Breast epithelium (tissue), 3 donors: Measurements from ENCODE around the gene PBXIP1.
A peak's percentile ranks its signal among the peaks of the same experiment; 100 is the strongest.

Experiments
- POLR2A ChIP-seq: fragments of 450-650 bp; IDR thresholded peaks from one replicate; pipeline ENCODE4 v1.6.1; 2016; ENCODE audit warnings: antibody characterized with exemption, mild to moderate bottlenecking, moderate library complexity
- POLR2AphosphoS5 ChIP-seq, 3 donors: sonication (generic); formaldehyde crosslinking; IDR thresholded peaks; one replicate each; pipeline ENCODE4 v1.6.1; 2017; ENCODE audit warnings: antibody characterized with exemption in 3 of 3
- TF ChIP-seq, protein P1 (sequence below), 3 donors: fragments of 450-650 bp; IDR thresholded peaks; one replicate each; pipeline ENCODE4 v1.5.1; 2016 to 2017; ENCODE audit warnings: antibody characterized with exemption in 3 of 3, mild to moderate bottlenecking in 3 of 3, moderate library complexity in 3 of 3

DNA sequence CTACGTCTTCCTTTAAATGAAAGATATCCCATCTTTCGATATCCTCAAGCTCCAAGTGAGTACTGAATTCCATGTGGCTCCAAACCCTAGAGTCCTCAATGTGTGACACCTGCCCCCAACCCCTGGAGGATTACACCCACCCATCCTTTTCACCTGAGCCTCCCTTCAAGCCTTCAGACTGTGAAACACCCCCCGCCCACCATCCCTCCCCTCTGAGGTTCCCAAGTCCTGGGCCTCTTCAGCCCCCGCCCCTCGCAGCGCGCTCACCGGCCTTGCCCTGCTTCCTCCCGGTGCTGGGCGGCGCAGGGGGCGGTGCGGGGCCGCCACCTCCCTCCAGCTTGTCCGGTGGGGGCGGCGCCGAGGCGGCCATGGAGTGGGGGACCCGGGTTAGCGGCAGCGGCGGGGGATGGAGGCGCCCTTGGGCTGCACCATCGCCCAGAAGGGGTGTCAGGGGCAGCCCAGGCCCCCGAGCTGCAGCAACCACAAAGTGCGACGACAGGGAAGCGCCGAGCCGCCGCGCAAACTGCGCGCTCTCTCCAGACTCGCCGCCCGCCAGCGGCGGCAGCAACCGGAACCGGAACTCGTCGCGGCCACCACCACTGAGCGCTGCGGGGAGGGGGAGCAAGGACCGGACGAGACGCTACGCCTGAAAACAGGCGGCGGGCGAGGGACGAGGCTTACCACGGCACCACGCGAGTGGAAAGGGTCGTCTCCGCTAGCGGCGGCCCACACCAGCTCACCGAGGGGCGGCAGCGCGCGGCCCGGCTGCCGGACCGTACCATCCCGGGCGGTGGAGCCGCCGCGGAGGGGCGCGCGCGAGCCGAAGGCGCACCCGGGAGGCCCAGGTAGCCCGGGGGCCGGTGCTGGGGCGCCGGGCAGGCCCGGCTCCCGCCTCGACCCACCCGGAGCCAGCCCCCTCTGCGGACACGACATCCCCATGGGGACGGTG, 5.6 kb upstream of the PBXIP1 start, which contains the start of gene PYGO2:
- TF ChIP-seq, protein P1, sequence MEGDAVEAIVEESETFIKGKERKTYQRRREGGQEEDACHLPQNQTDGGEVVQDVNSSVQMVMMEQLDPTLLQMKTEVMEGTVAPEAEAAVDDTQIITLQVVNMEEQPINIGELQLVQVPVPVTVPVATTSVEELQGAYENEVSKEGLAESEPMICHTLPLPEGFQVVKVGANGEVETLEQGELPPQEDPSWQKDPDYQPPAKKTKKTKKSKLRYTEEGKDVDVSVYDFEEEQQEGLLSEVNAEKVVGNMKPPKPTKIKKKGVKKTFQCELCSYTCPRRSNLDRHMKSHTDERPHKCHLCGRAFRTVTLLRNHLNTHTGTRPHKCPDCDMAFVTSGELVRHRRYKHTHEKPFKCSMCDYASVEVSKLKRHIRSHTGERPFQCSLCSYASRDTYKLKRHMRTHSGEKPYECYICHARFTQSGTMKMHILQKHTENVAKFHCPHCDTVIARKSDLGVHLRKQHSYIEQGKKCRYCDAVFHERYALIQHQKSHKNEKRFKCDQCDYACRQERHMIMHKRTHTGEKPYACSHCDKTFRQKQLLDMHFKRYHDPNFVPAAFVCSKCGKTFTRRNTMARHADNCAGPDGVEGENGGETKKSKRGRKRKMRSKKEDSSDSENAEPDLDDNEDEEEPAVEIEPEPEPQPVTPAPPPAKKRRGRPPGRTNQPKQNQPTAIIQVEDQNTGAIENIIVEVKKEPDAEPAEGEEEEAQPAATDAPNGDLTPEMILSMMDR (IDR thresholded peaks at IDR 0.05): peak in 1 of 3 donors; percentile 66
- TF ChIP-seq POLR2AphosphoS5 (IDR thresholded peaks at IDR 0.05) (peak; percentile 86 to 89 (median 86)), POLR2A (peak; percentile 32)
